Endothelial cell of umbilical vein (primary cell): ENCODE results near the gene CNR2.

Experiments used
- EZH2 ChIP-seq: IDR thresholded peaks from 2 replicates; pipeline ENCODE4 v1.6.1; 2012; ENCODE audit warnings: borderline replicate concordance, low read depth, mild to moderate bottlenecking, moderate library complexity, low read length, inconsistent platforms; ENCODE audit not compliant: severe bottlenecking
- MYC ChIP-seq: IDR thresholded peaks from one replicate; pipeline ENCODE4 v1.6.1; 2011; ENCODE audit warnings: mild to moderate bottlenecking, low read depth, low read length
- POLR2A ChIP-seq: IDR thresholded peaks from 2 replicates; pipeline ENCODE4 v1.6.1; 2012; ENCODE audit warnings: low read depth, mild to moderate bottlenecking, control low read depth, low read length
- POLR2AphosphoS5 ChIP-seq: IDR thresholded peaks from 2 replicates; pipeline ENCODE4 v1.6.1; 2012; ENCODE audit warnings: low read depth, mild to moderate bottlenecking, control low read depth, low read length, moderate library complexity; ENCODE audit not compliant: insufficient read depth
- TF ChIP-seq, protein P1 (sequence below), 2 donors: IDR thresholded peaks; 1 replicate in 1 of 2; 2 replicates in 1 of 2; pipeline ENCODE4 v1.5.1; 2011; ENCODE audit warnings: low read length in 2 of 2, mild to moderate bottlenecking in 2 of 2, moderate library complexity in 2 of 2, control low read depth in 1 of 2, inconsistent platforms in 1 of 2, low read depth in 1 of 2; ENCODE audit not compliant: insufficient read depth in 1 of 2; ENCODE audit errors: extremely low read depth in 1 of 2
- TF ChIP-seq, protein P2 (sequence below): IDR thresholded peaks from 2 replicates; pipeline ENCODE4 v1.6.1; 2011; ENCODE audit not compliant: insufficient read depth, insufficient read length

DNA sequence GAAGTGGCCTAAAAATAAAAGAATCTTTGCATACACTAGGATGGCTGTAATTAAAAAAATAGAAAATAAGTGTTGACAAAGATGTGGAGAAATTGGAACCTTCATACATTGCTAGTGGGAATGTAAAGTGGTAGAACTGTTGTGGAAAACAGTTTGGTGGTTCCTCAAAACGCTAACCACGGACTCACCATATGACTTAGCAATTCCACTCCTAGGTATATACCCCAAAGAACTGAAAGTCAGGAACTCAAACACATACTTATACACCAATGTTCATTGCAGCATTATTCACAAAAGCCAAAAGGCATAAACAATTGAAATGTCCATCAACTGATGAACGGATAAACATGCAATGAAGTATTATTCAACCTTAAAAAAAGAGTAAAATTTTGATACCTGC lies 77.1 kb downstream of the CNR2 start:
- TF ChIP-seq, protein P1, sequence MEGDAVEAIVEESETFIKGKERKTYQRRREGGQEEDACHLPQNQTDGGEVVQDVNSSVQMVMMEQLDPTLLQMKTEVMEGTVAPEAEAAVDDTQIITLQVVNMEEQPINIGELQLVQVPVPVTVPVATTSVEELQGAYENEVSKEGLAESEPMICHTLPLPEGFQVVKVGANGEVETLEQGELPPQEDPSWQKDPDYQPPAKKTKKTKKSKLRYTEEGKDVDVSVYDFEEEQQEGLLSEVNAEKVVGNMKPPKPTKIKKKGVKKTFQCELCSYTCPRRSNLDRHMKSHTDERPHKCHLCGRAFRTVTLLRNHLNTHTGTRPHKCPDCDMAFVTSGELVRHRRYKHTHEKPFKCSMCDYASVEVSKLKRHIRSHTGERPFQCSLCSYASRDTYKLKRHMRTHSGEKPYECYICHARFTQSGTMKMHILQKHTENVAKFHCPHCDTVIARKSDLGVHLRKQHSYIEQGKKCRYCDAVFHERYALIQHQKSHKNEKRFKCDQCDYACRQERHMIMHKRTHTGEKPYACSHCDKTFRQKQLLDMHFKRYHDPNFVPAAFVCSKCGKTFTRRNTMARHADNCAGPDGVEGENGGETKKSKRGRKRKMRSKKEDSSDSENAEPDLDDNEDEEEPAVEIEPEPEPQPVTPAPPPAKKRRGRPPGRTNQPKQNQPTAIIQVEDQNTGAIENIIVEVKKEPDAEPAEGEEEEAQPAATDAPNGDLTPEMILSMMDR (IDR thresholded peaks at IDR 0.05; ENCODE audit: extremely low read depth in 1 of 2, insufficient read depth in 1 of 2, low read depth in 1 of 2, low read length in 2 of 2), result no peak
- TF ChIP-seq POLR2AphosphoS5 (no peak), POLR2A (no peak), MYC (no peak), EZH2 (no peak)
- TF ChIP-seq, protein P2, sequence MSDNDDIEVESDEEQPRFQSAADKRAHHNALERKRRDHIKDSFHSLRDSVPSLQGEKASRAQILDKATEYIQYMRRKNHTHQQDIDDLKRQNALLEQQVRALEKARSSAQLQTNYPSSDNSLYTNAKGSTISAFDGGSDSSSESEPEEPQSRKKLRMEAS, result no peak
